Inferior parietal cortex (tissue), 1 donor: Measurements from ENCODE around the gene KIAA1671.

ENCODE experiments used
- DNase-seq: peaks from one replicate; pipeline ENCODE4 v3.0.0-alpha.2; 2016; ENCODE audit errors: extremely low spot score

Gene KIAA1671

DNA sequence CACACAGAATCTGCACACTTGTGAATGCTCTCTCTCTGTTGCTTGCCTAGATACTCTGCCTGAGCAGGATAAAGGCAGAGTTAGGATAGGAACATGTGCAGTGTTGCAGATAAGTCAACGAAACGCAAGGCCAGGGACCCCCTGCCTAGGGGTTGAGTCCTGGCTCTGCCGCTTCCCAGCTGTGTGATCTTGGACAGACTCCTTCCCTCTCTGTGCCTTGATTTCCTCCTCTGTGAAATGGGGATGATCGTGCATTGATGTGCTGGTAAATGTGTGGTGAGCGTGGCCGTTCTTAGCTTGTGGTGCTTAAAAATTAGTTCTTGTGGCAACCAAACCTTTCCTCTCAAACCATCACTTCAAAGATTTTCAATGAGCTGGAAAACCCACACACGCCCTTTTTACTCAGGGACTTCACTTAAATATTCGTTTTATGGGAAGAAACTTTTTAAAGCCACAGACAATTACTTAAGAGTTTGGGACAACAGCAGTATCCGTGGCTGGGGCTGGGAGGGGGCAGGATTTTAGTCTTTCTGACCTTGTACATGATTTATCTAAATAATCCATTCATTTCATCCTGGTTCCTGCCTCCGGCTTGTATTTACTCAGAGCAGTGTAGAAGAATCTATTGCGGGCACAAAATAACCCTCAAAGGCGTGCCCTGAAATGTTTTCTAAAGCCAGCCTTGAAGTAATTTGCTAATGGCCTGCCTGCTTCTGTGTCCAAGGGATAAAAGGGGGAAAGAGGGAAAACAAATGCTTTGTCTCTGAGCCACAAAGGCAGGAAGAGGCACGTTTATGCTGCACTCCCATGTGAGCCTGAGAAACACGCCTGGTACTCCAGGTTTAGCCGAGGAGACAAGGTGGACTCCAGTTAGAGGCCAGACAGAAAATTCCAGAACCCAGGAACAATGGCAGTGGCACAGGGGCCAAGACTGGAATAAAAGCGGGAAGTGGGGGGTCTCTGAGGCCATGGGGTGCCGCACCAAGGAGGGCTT, 162.2 kb downstream of the KIAA1671 start:
- DNase-seq, result no peak

DNA sequence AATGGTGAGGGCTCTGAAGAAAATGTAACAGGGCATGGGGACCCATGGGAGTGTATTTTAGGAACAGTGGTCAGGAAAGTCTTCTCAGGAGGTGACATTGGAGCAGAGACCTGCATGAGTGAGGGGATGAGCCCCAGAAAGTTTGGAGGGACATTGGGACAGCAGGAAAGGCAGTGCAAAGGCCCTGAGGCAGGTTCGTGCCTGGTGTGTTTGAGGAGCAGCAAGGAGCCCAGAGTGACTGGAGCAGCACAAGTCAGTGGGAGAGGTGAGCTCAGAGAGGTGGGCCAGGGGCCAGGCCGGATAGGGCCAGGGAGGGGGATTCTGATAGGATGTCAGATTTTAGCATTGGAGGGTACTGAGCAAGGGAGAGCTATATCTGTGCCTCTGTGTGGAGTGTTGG, 167.1 kb downstream of the KIAA1671 start:
- no peak for DNase-seq

DNA sequence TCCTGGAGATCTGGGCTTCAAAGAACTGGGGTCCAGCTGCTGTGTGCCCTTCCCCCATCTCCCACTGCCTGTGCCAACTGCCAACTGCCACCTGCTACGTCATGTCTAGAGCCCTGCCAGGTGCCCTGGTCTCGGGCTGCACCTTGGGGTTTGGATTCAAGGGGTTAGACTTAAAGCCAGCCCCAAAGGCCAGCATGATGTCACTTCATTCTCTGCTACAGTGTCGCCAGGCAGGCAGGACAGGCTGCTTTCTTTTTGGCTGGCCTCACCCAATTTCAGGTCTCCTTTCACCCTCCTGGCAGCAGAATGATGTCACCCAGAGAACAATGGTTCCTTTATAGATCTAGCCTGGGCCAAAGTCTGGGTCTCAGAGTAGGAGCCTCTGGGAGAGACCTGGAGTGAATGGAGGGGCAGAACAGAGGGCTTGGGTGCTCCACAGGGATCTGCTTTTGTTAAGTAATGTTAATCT, 167.6 kb downstream of the KIAA1671 start:
- DNase-seq, result no peak

DNA sequence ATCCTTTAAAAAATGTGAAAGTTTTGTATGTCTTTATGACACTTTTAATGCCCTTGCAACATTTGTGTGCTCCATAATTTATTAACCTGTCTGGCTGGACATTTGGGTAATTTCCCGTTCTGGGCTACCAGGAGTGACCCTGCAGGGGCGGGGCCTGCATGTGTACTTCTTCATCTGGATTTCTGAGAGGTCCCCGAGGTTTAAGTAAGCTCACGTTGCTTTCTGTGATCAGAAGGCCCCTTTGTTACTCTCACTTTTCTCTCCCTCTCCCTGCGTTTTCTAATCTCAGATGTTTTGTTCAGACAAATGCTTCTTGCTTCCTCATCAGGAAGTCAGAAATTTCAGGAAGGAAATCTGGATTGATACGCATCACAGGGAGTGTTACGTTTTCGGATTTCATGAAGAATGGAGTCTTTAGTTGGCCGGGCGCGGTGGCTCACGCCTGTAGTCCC, 168.3 kb downstream of the KIAA1671 start:
- DNase-seq, result no peak

DNA sequence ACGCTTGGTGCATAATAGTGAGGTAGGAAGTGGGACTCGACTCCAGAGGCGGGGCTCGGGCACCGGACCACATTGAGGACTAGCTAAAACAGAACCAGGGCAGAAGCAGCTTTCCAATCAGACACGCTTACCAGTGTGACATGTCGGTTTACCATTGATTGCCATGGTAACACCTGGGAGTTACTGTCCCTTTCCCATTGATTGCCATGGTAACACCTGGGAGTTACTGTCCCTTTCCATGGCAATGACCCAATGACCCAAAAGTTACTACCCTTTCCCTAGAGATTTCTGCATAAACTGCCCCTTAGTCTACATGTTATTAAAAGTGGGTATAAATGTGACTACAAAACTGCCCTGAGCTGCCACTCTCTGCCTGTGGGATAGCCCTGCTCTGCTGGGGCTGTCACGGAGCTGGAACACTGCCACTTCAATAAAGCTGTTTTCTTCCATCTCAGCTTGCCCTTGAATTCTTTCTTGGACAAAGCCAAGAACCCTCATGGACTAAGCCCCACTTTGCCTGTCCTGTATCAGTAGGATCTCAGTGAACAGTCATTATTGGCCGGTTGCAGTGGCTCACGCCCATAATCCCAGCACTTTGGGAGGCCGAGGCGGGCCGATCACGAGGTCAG, 169.7 kb downstream of the KIAA1671 start:
- no peak for DNase-seq

DNA sequence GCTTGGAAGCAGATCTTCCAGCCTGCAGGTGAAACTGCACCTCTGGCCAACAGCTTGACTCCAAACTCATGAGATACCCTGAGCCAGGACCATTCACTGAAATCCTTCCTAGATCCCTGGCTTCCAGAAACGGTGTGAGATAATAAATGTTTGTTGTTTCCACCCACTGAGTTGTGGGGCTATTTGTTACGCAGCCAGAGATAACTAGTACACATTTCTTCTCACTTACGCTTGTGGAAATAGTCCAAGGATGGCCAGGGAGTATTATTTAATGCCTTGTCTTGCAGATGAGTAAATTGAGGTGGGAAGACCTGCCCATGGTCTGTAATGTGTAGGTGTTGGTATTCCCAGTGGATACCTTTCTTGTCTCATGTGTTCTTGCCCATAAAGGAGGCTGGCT, 171.2 kb downstream of the KIAA1671 start:
- no peak for DNase-seq

DNA sequence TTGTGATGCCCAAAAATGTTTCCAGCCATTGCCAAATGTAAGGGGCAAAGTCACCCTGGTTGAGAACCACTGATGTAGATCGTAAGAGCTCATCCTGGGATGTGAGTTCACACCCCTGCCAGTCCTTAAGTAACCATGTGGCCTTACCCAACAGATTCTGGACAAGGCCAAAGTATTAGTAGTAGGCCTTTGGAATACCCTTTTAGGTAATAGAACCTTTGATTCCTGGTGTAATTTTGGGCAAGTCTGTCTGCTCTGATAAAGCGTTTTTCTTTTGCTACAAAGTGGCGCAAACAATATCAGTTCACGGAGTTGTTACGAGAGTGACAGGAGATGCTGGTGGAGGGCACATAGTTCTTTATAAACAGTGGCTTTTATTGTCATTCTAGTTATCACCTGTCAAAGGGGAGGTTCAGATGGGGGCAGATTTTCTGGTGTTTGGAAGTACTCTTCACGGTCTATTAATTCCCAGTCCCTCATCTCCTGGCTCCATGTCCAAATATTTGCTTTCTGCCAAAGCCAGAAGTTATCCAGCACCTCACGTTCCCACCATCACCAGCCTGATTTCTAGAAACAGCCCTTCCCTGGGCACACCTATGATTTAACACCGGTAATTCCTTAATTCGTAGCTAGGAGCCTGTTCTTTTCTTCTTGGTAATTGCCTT, 173.3 kb downstream of the KIAA1671 start:
- no peak for DNase-seq

DNA sequence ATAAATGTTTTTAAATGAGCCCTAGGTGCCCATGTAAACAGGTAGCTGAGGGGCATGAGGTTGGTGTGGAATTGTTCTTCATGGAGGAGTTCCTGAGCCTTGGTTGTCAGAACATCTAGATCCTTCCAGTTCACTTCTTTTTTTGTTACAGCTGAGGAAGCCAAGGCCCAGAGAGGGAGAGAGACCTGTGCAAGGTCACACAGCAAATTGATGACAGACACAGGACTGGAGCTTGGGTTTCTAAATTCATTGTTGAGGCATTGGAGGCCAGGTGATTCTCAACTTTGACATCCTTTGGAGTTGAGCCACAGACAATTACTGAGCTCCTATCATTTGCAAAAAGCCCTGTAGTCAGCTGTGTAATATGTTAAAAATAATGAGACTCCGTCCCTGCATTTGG, 174.0 kb downstream of the KIAA1671 start:
- no peak for DNase-seq

DNA sequence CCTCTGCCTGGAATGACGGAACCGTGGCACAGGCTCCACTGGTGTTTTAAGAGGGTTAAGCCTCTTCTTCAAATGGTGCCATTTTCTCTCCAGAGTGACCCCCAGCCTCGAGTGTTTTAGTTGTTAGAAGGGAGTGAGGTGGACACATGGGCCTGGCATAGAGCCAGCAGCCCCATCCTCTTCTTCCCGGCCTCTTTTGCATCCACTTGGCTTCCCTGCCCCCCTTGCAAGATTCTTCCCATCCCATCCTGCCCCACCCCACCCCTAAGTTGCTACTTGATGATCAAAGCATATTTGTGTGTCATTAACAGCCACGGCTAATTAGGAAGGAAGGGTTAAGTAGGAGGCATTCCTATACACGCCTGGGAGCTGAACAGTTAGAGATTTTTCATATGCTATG, 174.8 kb downstream of the KIAA1671 start:
- DNase-seq, result no peak

DNA sequence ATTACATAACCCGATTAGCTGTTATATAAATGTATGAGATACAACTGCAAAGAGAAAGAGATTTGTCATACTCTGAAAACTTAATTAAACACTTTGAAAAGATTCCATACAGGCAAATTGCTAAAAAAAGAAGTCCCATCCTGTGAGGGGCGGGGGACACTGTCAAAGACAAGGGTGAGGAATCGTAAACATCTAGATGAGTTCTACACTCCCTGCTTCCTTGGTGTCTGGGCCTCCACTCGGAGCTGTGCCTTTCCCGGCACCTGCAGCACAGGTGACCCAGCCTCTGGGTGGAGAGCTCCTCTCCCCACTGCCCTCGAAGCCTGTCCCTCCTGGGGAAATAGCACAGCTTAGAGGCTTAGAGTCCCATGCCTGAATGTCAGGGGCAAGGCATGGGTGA, 177.9 kb downstream of the KIAA1671 start:
- DNase-seq, result no peak

DNA sequence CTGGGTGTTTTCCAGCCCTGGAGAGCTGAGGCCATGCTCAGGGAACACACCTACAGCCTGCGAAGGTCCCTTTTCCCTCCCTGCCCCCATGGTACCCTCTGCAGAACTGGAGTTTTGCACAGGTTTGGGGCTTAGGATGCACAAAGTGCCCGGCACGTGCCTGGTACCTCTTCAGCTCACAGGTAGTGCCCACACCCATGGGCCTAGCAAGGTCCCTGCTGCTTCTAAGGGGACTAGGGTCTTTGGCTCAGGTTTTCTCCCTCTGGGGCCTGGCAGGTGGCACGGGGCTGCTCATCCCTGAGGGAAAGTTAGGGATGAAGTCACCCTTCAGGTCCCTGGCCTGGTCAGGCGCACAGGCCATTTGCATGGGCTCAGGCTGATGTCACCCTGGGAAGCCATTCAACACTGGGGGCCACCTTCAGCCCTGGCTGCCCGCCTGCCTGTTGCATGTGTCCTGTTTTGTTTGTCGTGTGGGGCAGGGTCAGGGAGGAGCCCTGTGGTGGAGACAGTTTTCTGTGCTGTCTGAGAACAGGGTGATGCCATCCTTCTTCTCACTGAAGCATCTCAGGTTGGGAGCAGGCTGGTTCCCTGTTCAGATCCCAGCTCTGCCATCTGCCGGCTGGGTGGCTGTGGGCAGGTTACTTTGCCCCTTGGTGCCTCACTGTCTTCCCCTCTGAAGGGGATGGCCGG, 178.8 kb downstream of the KIAA1671 start:
- no peak for DNase-seq

DNA sequence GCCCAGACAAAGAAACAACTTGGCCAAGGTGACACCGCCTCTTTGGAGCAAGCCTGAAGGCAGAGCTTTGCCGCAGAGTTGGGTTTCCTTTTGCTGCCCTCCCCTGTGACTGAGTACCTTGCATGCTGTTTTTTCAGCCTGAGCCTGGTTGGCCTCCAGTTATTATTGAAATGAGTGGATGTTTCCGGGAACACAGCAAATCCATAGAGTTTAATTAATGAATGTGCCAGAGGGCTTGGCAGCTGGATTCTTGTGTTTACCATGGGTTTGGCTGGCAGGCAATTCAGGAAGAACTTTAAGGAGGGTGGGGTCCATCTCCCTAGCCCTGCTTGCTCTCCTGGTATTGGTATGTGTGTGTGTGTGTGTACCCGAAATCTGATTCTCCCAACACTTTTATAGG, 181.5 kb downstream of the KIAA1671 start:
- DNase-seq, result no peak

DNA sequence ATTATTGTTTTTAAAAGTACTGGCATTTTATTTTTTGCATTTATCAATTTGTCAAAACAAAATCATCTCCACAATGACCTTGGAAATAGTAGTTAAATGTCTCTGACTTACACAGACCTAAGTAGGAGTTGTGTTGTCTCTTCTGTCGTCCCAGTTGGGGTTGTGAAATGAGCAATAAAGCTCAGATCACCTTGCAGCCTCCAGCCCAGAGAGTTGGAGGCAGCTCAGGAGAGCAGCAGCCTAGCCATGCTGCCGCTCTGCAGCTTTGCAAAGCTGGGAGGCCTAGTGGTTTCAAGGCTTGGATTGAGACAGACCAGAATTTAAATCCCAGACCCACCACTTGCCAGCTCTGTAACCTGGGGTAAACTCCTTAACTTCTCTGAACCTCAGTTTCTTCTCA, 181.9 kb downstream of the KIAA1671 start:
- DNase-seq, result no peak

DNA sequence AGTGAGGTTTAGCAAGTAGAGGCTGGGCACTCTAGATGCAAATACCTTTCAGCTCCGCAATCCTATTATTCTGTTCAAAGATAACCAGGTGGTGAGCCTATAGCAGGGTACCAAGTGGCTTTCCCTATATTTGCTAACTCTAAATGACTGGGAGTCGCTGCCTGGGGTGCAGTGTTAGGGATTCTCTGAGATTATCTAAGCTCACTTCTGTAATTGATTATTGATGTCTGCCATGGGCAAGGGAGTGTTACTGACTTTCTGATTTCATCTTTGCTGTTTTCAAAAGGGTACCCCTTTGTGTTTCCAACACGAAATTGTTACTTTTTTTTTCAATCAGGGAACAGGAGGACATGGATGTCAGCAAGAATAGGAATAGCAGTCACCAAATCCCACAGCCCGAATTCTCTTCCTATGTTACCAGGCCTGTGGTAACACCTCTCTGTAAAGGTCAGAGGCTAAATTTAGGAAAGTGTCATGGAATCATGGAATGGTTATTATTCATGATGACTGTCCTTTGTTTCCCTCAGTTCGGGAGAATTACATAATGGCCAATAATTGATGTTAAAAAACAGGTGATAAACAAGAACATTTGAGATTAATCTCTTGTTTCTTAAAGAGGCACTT, 184.5 kb downstream of the KIAA1671 start:
- no peak for DNase-seq

DNA sequence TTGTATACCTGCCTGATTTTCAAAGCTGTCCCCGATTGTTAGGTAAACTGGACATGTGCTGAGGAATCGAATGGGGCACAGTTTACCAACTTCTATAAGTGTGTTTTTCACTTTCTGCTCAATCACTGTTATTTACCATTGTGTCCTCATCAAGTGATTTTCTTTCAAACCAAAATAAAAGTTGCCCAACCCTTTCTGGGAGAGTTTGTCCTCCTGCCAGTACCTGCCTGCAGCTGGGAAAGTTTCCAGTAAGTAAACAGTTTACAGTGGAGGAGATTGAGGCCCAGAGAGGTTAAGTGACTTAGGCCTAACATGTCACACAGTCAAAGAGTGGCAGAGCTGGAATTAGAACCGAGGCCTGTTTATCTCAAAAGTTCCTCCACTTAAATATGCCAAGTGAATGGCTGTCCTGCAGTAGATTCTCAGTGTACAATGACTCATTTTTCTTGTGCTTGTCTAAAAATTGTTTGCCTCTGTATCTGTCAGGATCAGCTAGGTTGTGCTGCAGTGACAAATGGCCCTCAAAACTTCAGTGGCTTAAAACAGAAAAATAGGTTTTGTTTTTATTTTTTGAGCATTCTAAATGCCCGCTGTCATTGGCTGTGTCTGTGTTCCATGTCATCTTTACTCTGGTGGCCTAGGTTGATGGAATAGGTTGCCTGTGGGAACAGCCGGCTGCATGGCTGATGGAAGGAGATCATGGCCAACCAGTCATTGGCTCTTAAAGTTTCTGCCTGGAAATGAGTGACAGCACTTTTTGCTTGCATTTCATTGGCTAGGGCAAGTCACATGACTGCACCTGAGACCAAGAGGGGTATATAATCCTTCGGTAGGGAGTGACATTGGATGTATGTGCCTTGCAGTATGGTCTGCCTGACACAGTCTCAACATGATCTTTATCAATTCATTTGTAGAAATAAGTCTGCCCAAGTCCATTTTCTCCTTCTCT, 185.3 kb downstream of the KIAA1671 start:
- DNase-seq, result no peak

DNA sequence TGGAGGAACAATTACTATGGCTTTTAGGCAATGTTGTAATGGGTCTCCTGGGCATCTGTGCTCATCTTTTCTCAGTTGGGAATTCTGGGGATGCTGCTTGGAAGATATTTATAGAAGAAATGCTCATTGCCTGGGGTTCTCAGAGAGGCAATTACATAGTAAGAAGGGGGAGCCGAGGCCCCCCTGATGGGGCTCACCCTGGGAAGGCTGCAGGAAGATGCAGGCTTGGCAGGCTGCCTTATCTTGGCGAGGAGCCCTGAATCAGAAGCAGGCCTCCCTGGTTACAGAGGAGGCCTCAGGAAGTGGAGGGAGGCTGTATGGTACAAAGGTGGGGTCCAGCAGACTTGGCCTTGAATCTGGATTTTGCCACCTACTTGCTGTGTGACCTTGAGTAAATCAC, 186.5 kb downstream of the KIAA1671 start:
- no peak for DNase-seq

DNA sequence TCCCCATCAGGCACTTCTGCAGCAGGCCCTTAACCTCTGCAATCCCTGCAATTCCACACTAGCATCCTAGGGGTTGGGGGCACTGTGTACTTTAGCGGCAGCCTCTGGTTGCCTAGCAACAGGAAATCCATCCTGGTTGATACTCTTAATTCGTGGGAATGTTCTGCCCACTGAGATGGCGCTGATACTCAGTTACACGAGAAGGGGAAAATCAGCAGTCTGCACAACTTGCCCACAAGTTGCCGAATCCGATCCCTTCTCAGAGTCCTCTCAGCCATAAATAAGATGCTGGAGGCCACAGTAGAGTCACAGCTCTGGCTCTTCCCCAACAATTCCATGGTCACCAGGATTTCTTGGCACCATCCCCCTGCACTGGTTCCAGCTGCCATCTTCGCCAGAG, 189.6 kb downstream of the KIAA1671 start:
- no peak for DNase-seq

DNA sequence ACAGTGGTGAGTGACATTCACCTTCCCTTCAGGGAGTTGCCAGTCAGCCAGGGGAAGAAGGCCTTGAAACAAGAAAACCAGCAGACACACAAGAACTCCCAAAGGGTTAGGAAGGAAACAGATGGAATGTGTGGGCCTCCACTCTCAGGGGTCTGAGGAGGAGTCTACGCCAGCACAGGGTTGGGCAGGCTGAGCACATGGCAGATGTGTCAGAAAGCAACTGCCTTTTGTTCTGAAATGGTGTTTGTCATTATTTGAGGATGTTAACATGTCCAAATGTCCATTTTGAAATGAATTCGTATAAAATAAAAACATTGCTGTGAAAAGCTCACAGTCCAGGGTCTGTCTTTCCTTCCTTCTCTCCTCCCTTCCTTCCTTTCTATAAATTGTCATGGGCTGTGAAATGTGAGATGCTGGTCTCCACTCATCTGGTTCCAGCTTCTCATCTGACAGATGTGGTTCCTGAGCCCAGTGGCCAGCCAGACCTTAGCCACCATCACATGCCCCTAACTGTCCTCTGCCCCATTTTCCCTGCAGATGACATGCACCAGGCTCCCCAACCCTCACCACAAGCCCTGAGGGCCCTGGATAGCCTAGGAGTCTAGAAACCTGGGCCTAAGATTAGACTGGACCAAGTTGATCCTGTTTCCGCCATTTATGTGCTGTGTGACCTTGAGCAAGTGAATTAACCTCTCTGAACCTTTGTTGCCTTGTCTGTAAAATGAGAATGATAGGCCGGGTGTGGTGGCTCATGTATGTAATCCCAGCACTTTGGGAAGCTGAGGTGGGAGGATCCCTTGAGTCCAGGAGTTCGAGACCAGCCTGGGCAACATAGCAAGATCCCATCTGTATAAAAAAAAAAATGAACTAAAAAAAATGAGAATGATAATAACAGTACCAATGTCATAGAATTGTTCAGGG, 190.9 kb downstream of the KIAA1671 start:
- no peak for DNase-seq

DNA sequence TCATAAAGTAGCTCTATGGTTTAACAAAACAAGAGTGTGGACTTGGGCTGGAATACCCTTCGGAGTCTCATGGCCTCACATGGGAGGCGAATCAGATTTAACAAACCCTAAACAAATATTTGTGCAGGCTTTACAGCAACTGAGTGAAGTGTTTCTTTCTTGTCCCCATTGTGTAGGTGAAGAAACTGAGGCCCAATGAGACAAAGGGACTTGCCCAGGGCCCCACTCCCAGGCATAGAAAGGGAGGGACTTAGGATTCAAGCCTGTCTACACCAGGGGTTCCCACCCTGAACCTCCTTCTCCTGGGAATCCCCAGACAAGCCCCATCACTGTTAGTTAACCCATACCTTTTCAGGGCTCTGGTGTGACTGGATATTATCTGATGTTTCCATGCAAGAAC, 192.0 kb downstream of the KIAA1671 start:
- DNase-seq, result no peak
